HepG2 (cell line): ENCODE results near the gene E2F8. TPM values are rescaled to one million over a fixed set of nuclear protein-coding genes. Genes with fewer than 3 reads are reported as not detected.
"Not testable (repeated sequence)": the region's sequence is repeated elsewhere in the genome, so short reads cannot be mapped to it uniquely, and the experiment has no call there.

Source experiments
- ATAC-seq: fragments of 200-7000 bp; cut with Tn5 transposase; 3 replicates; pipeline ENCODE4 v1.9.1; 2020; ENCODE audit warnings: mild to moderate bottlenecking, moderate library complexity
- BruUV-seq: library from RNA; stranded (reverse); fragments of 400-500 nt; replicated peaks from 2 replicates; lab custom pipeline; 2021; lab: Mats Ljungman, UMichigan
- CTCF ChIA-PET: fragments of 300-600 bp; formaldehyde crosslinking; extraction: SDS; loops from one replicate; lab custom pipeline; 2021; ENCODE audit warnings: low total read pairs, inconsistent platforms, low intra/inter-chr PET ratio; lab: Yijun Ruan, JAX
- POLR2A ChIA-PET: fragments of 350-600 bp; sonication (Branson Sonifier 250); formaldehyde crosslinking; loops from one replicate; lab custom pipeline; 2020; ENCODE audit warnings: antibody characterized with exemption, inconsistent platforms; lab: Yijun Ruan, JAX
- DNase-seq: peaks from one replicate; pipeline ENCODE4 v3.0.0-alpha.2; 2015; ENCODE audit warnings: low spot score
- FAIRE-seq: peaks from 3 replicates; lab custom pipeline; 2011; peaks lifted over from hg19 to GRCh38; lab: Jason Lieb, UNC
- H2AFZ ChIP-seq: one replicate; pipeline ENCODE4 v1.6.1; 2011; ENCODE audit warnings: low read length, inconsistent platforms
- H3K27ac ChIP-seq: fragments of 300-600 bp; 3 replicates; pipeline ENCODE4 v1.8.0; 2011; ENCODE audit warnings: mixed run types, mild to moderate bottlenecking, mixed read lengths, low read length, inconsistent platforms; ENCODE audit not compliant: insufficient read depth; ENCODE audit errors: extremely low read length
- H3K27me3 ChIP-seq, 2 experiments: fragments of 200-600 bp in 1 of 2; 2 replicates in 1 of 2; 3 replicates in 1 of 2; pipeline versions ENCODE4 v1.6.0 to v1.8.0; 2011; ENCODE audit warnings: low read length in 2 of 2, mild to moderate bottlenecking in 2 of 2, moderate library complexity in 2 of 2, inconsistent platforms in 1 of 2; ENCODE audit not compliant: insufficient read depth in 2 of 2, control insufficient read depth in 1 of 2
- H3K36me3 ChIP-seq, 2 experiments: fragments of 200-600 bp in 1 of 2; replicated peaks in 1 of 2; 2 replicates in 1 of 2; 3 replicates in 1 of 2; pipeline versions ENCODE4 v1.5.1 to v1.8.0; 2011; ENCODE audit warnings: low read length in 2 of 2, inconsistent platforms in 1 of 2; ENCODE audit not compliant: insufficient read depth in 2 of 2, control insufficient read depth in 1 of 2
- H3K4me1 ChIP-seq: 2 replicates; pipeline ENCODE4 v1.5.1; 2012; ENCODE audit warnings: low read length, inconsistent platforms; ENCODE audit not compliant: insufficient read depth
- H3K4me2 ChIP-seq: 2 replicates; pipeline ENCODE4 v1.6.0; 2011; ENCODE audit warnings: low read depth, low read length, inconsistent platforms
- H3K4me3 ChIP-seq, 3 experiments: fragments of 200-600 bp in 1 of 3; sonication (generic), shearing (Covaris generic) in 1 of 3; replicated peaks in 1 of 3; 2 replicates each; pipeline ENCODE4 v1.5.1; 2011 to 2016; ENCODE audit warnings: low read length in 3 of 3, inconsistent platforms in 2 of 3, low read depth in 2 of 3, mild to moderate bottlenecking in 2 of 3, control low read depth in 1 of 3, mixed read lengths in 1 of 3; ENCODE audit not compliant: insufficient read depth in 1 of 3
- H3K79me2 ChIP-seq: one replicate; pipeline ENCODE4 v1.6.1; 2011; ENCODE audit warnings: low read length, inconsistent platforms; ENCODE audit not compliant: insufficient read depth
- H3K9ac ChIP-seq: 2 replicates; pipeline ENCODE4 v1.6.0; 2011; ENCODE audit warnings: mild to moderate bottlenecking, low read depth, low read length, inconsistent platforms; ENCODE audit not compliant: insufficient read depth
- H3K9me3 ChIP-seq: 2 replicates; pipeline ENCODE4 v1.5.1; 2012; ENCODE audit warnings: mild to moderate bottlenecking, low read length
- H4K20me1 ChIP-seq: 2 replicates; pipeline ENCODE4 v1.6.0; 2011; ENCODE audit warnings: inconsistent platforms, mild to moderate bottlenecking, low read length, moderate library complexity; ENCODE audit not compliant: insufficient read depth
- DMTF1 ChIP-seq: sonication (generic); formaldehyde crosslinking; IDR thresholded peaks from 2 replicates; pipeline ENCODE4 v1.4.0; 2020; ENCODE audit warnings: mild to moderate bottlenecking, missing genetic modification reagents
- HINFP ChIP-seq: sonication (generic); formaldehyde crosslinking; IDR thresholded peaks from 2 replicates; pipeline ENCODE4 v1.4.0; 2020; ENCODE audit warnings: low read depth, mild to moderate bottlenecking, missing genetic modification reagents
- PCBP1 ChIP-seq: fragments of 200-400 bp; formaldehyde crosslinking; IDR thresholded peaks from 2 replicates; pipeline ENCODE4 v1.6.1; 2017; ENCODE audit warnings: mild to moderate bottlenecking, low read depth, low read length, borderline replicate concordance
- POLR2AphosphoS2 ChIP-seq: IDR thresholded peaks from 2 replicates; pipeline ENCODE4 v1.6.1; 2011; ENCODE audit warnings: low read depth, low read length, improper control_type of control experiment
- RFX5 ChIP-seq: IDR thresholded peaks from 2 replicates; pipeline ENCODE4 v1.6.1; 2011; ENCODE audit warnings: low read depth, low read length, improper control_type of control experiment
- TCF7L2 ChIP-seq: IDR thresholded peaks from 2 replicates; pipeline ENCODE4 v1.6.1; 2011; ENCODE audit warnings: mild to moderate bottlenecking, low read depth, low read length, moderate library complexity
- ZNF12 ChIP-seq: sonication (generic); formaldehyde crosslinking; IDR thresholded peaks from 2 replicates; pipeline ENCODE4 v1.5.0; 2020; ENCODE audit warnings: missing genetic modification reagents
- ZNF615 ChIP-seq: sonication (generic); formaldehyde crosslinking; IDR thresholded peaks from 2 replicates; pipeline ENCODE4 v1.5.0; 2020; ENCODE audit warnings: mild to moderate bottlenecking, missing genetic modification reagents, borderline replicate concordance
- ZNF704 ChIP-seq: sonication (generic); formaldehyde crosslinking; IDR thresholded peaks from 2 replicates; pipeline ENCODE4 v1.8.1; 2023; ENCODE audit warnings: mild to moderate bottlenecking, inconsistent platforms, moderate library complexity, missing genetic modification reagents, borderline replicate concordance
- WGBS: methylation state at CpG from one replicate; pipeline ENCODE4 v1.1.6; 2017; ENCODE audit warnings: low lambda C conversion rate; 5-methylcytosine and 5-hydroxymethylcytosine counted together
- in situ Hi-C: cut with HindIII; loops from 2 replicates; pipeline ENCODE4 v1.10.0; 2017; ENCODE audit warnings: low pct_unique_long_range_greater_than_20kb; ENCODE audit not compliant: extremely low pct_ligation_motif_present
- intact Hi-C: fragments of 100-400 bp; cut with micrococcal nuclease; formaldehyde crosslinking; loops from one replicate; pipeline ENCODE4 v1.10.0; 2022; ENCODE audit not compliant: unreplicated experiment
- polyA plus RNA-seq, 8 experiments: library from polyadenylated mRNA; depleted of rRNA in 3 of 8; stranded (reverse) in 7 of 8; unstranded in 1 of 8; fragments of >200 nt; fragmentation: Illumina TruSeq in 4 of 8; extraction: Trizol in 4 of 8; gene quantifications; 2 replicates each; pipeline versions ENCODE4 v1.2.1 to v1.2.3, GENCODE V29; 2011 to 2016; ENCODE audit warnings: low read depth in 4 of 8, missing spikeins in 1 of 8, mixed read lengths in 1 of 8; ENCODE audit not compliant: insufficient read depth in 1 of 8
- total RNA-seq, 5 experiments: library from RNA; depleted of rRNA; stranded (reverse); fragments of >200 nt; fragmentation: Illumina TruSeq; extraction: Trizol; gene quantifications; 2 replicates each; pipeline ENCODE4 v1.2.3, GENCODE V29; 2016; ENCODE audit warnings: low read depth in 1 of 5

E2F8 gene
- total and polyA plus RNA-seq, 2 of the 13 experiments (the other 11 are each of a cell fraction or from before 2014, with no cell fraction given): 3.3 to 8.9 TPM

GRCh38 chr11:19275496-19275895 is 34.8 kb upstream of the E2F8 start (continued):
- no peak for TF ChIP-seq RFX5
- TF ChIP-seq DMTF1: no peak
- no peak for TF ChIP-seq TCF7L2
- no peak for TF ChIP-seq ZNF615 (CRISPR knock-in tag)
- TF ChIP-seq HINFP (CRISPR knock-in tag): no peak
- TF ChIP-seq ZNF12 (CRISPR knock-in tag): no peak
- TF ChIP-seq ZNF704 (CRISPR knock-in tag): no peak
- TF ChIP-seq PCBP1: no peak
- TF ChIP-seq POLR2AphosphoS2: no peak

GRCh38 chr11:19273219-19273618 is 32.5 kb upstream of the E2F8 start:
- H3K4me2 ChIP-seq, FAIRE-seq, ATAC-seq, intact Hi-C loops, H2AFZ ChIP-seq, H4K20me1 ChIP-seq, BruUV-seq, in situ Hi-C loops, H3K79me2 ChIP-seq, H3K9ac ChIP-seq, DNase-seq, POLR2A ChIA-PET, H3K4me3 ChIP-seq, H3K36me3 ChIP-seq, CTCF ChIA-PET, H3K9me3 ChIP-seq, H3K4me1 ChIP-seq, H3K27ac ChIP-seq: not testable (repeated sequence)
- WGBS: 49% methylated on average over 5 of the region's 5 CpGs
- H3K27me3 ChIP-seq: peaks cover 0 to 14% of the 10 kb centered on the region in 2 experiments; a peak in 1 of 5 replicates
